Dedifferentiated amniotic fluid mesenchymal stem cell (primary cell): ENCODE measurements around the gene MSI1.

Experiments
- DNase-seq: peaks from one replicate; pipeline ENCODE4 v3.0.0-alpha.2; 2016; ENCODE audit errors: extremely low spot score

Gene MSI1

GRCh38 chr12:120368789-120369602 is at the start of gene MSI1:
Gene MSI1 (minus strand): TSS chr12:120369164. CDS start chr12:120369091, 73 bp downstream.
- no peak for DNase-seq

- no peak for DNase-seq
Measured at GRCh38 chr12:120417917-120418580, 49.1 kb upstream of the MSI1 start.

GRCh38 chr12:120416490-120417216 is 47.7 kb upstream of the MSI1 start:
- DNase-seq = no peak

GRCh38 chr12:120413901-120414695 is 45.1 kb upstream of the MSI1 start:
- no peak for DNase-seq

GRCh38 chr12:120412421-120412820 is 43.5 kb upstream of the MSI1 start:
- DNase-seq = no peak

- no peak for DNase-seq
Measured at GRCh38 chr12:120408771-120409170, 39.8 kb upstream of the MSI1 start.

GRCh38 chr12:120406553-120406952 is 37.6 kb upstream of the MSI1 start:
- DNase-seq = no peak

GRCh38 chr12:120406069-120406468 is 37.1 kb upstream of the MSI1 start:
- DNase-seq = no peak

GRCh38 chr12:120404271-120404670 is 35.3 kb upstream of the MSI1 start:
- no peak for DNase-seq

GRCh38 chr12:120403869-120404268 is 34.9 kb upstream of the MSI1 start:
- no peak for DNase-seq

GRCh38 chr12:120402217-120402616 is 33.3 kb upstream of the MSI1 start:
- DNase-seq = no peak

- DNase-seq = peak; percentile 76
Measured at GRCh38 chr12:120399531-120399930, 30.6 kb upstream of the MSI1 start.

- no peak for DNase-seq
Measured at GRCh38 chr12:120397824-120398540, 29.0 kb upstream of the MSI1 start.

GRCh38 chr12:120394483-120395367 is 25.8 kb upstream of the MSI1 start:
- no peak for DNase-seq

GRCh38 chr12:120390540-120391120 is 21.7 kb upstream of the MSI1 start:
- no peak for DNase-seq

- DNase-seq = no peak
Measured at GRCh38 chr12:120388691-120389481, 19.9 kb upstream of the MSI1 start.

GRCh38 chr12:120381752-120382419 is 12.9 kb upstream of the MSI1 start:
- DNase-seq = no peak

GRCh38 chr12:120378036-120378435 is 9.1 kb upstream of the MSI1 start:
- DNase-seq = no peak
